ENCODE data around the gene CAMK2B.

CAMK2B gene

DNA sequence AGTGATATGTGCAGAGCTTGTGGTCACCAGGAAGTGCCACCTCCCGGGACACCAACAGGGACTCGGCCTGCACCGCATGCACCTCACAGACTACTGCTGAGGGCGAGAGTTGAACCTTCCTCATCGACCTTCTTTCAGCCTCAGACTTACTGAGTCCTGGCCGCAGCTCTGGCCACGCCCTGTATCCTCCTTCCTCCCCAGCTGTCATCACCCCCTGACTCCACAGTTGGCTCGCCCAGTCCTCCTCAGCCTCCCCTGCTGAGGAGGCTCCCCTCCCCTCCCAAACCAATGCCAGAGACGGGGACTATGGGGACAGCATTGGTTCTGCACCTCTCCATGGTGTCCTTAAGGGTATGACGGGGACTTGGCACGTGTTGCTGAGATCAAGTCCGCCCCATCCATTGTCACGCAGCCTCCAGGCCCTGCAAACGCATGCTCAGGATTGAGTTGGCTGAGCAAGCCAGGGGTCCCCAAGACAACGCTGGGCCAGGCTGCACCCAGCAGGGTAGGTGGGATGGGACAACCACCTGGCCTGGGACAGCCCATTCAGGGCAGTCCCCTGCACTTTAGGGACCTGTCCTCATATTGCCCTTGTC, 75.7 kb downstream of the CAMK2B start:
- DNase-seq = no peak

DNA sequence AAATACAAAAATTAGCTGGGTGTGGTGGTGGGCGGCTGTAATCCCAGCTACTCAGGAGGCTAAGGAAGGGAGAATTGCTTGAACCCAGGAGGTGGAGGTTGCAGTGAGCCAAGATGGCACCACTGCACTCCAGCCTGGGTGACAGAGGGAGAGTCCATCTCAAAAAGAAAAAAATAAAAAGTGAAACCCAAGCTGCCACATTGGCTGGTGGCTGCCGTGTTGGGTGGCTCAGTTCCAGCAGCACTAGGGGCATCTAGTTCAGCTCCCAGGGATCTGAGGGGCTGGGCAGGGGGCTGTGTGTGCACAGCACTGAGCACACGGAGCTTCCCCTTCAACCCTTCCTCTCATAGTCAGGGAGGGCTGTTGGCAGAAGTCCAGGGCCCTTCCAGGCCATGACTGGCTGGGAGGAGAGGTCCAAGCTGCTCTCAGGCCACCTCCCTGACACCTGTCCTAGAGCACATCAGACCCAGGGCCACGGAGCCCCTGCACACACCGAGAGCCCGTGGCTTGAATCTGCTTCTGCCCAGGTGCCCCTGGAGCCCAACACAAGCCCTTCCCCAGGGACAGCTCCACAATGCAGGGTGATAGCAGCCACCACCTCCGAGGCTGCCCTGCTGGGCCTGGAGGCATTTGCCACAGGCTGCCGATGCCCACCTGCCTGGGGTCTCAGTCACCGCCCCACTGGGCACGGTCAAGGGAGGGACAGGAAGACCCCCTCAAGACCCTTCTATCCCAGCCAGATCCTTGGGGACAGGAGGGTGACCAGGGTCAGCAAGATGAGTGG, 77.3 kb downstream of the CAMK2B start:
- DNase-seq = no peak

DNA sequence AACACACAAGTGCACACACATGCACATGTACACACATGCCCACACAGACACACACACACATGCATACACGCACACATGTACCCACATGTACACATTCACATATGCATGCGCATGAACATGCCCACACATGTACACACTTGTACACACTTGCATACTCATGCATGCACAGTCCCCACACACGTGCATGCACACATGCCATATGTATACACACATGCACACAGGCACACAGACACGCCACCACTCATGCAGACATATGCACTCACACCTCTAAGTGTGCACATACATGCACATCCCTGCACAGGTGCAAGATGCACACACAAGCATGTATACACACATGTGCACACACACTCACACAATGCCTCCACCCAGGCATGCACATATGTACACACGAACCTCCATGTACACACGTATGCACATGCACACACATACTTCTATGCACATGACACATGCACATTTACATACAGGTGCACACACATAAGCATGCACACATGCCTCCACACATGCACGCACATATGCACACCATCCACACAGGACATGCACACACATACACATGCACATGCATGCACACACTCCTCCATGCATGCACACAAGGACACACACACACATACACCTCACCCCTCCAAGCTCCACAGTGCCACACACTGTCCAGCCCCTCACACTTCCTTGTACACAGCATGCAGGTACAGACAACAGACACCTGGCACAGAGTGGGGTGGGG, 78.8 kb downstream of the CAMK2B start:
- DNase-seq = no peak

DNA sequence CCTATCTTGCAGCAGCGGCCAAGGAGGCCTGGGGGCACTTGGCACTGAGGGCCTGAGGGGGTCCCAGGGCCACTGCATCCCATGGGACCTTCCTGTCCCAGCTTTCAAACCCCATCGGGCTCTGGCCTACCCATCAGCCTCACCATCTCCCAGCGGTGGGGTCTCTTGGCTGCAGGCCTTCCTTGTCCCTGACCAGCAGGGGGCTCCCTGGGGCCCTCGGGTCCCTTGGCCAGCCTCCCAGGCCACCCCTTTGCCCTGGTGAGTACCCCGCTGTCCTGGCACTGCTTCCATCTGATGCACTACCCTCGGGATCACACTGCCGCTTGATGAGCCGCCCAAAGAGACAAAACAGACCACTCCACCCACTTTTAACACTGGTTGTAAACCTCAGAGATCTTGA, 81.1 kb downstream of the CAMK2B start:
- DNase-seq = no peak

DNA sequence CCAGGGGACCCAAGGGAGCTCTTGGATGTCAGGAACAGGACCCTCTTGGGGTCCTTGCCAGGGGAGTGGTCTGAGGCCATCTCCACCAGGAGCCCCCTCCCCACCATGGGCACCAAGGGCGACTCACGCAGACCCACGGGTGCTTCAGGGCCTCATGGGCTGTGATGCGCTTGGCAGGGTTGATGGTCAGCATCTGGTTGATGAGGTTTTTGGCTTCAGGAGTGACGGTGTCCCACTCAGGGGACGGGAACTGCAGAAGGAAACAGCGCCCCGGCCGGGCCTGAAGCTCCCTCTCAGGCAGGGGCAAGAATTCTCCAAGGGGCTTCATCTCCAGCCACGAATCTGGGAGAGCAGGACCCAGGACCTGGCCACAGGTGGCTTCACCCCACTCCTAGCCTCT, 83.3 kb downstream of the CAMK2B start:
- no peak for DNase-seq

DNA sequence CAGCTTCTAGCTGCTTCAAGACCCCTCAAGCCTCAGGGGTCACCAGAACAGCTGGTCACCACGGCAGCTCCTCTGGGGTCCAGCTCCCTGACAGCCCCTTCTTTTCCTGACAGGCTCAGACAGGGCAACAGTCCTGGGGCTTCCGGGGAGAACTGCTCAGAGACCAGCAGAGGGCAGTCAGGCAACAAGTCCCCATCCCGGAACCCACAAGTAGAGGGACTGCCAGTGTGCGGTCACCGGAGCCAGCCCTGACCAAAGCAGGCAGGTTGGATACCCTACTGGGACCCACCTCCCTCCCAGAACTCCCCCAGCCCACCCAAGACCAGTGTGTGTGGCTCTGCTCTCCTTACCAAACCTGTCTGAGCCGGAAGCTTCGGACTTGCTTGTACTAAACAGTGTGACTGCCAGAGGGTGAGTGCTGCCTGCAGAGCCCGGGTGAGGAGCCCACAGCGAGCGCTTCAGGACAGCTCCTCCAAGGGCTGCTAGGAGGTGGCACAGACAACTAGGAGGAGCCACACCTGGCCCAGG, 84.3 kb downstream of the CAMK2B start:
- DNase-seq = peak; percentile 39

DNA sequence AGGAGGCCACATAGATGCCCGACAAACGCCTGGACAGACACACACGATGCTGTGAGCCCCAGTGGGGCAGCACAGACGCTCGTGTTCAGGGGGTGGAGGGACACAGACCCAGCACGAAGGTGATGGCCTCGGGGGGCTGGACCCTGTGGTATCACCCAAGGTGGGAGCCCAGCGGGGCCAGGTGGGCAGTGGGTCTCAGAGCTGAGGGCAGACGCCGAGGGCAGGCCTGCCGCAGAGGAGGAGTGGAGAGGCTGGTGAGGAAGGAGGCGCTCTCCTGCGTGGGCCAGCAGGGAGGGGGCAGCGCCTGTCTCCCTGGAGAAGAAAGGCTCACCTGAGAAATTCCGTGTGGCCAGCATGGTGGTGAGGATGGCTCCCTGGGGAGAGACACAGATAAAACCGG, 85.0 kb downstream of the CAMK2B start:
- DNase-seq = no peak

DNA sequence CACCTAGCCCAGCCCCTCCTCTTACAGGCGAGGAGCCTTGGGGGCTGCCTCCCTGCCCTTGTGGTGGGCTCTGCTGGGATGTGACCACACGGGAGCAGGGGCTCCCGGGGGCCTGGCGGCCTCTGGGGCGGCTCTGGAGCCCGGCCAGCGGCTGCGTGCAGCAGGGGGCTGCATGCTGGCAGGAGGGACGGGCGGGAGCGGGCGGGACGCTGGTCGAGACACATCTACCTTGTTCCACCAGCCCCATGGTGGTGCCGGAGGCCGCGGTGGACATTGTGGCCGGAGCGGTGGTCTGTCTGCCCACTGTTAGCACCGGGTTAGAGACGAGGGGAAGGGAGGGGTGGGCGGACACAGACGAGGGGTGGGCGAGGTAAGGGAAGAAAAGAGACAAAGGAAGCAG, 86.0 kb downstream of the CAMK2B start:
- DNase-seq = no peak

DNA sequence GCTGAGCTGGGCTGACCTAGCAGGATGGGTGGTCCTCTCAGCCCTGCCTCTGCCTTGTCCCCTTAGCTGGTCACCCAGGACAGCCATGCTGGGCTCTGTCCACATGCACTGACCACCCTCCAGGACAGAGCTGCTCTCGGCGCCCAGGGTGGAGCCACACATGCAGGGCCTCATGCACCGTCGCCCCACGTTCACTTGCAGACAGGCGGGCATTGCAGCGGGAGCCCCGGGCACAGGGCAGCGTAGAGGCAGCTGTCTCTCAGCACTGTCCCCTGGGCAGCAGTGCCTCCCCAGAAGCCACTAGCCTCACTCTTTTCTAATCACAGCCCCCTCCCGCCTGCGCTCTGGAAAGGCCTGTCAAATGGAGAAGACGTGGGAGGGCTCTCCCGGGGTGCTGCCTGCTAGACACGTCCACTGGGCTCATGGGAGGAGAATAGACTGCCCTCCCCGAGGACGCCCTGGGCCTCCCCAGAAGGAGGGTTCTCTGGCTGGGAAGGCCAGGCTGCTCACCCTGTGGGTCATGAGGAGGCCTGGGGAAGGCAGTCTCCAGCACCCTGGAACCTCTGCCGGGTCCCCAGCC, 87.2 kb downstream of the CAMK2B start:
- DNase-seq = no peak

DNA sequence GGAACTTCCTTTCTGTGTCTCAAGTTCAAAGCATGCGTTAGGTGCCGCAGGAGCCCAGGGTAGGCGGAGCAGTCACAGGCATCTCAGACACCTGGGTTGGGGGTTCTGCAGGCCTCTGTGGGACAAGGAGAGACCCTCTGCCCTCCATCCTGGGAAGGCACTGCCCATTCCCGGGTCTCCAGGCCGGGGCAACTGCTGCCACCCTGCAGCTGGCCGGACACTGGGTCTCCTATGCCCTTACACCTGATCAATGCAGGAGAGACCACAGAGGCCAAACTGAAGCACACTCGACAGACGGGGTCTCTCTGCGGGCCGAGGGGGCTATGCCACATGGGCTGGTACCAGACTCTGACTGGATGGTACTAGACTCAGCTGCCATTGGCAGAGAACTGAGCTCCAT, 87.7 kb downstream of the CAMK2B start:
- DNase-seq = no peak

DNA sequence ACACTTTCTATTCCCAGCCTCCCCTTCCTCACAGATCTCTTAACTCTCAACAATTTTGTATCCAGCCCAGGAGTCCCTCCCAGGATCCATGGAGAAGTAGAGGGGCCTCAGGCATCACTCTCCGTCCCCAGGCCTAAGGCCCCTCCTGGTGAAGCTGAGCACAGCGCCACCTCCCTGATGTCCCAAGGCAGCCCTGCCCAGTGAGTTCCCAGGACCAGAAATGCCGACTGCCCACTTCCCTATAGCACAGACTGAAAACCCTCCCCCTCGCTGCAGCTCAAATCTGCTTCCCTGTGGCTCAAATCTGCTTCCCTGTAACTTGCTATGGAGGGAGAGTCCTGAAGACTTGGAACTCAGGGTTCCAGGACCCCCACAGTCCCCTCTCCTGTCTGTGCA, 89.1 kb downstream of the CAMK2B start:
- DNase-seq = no peak

DNA sequence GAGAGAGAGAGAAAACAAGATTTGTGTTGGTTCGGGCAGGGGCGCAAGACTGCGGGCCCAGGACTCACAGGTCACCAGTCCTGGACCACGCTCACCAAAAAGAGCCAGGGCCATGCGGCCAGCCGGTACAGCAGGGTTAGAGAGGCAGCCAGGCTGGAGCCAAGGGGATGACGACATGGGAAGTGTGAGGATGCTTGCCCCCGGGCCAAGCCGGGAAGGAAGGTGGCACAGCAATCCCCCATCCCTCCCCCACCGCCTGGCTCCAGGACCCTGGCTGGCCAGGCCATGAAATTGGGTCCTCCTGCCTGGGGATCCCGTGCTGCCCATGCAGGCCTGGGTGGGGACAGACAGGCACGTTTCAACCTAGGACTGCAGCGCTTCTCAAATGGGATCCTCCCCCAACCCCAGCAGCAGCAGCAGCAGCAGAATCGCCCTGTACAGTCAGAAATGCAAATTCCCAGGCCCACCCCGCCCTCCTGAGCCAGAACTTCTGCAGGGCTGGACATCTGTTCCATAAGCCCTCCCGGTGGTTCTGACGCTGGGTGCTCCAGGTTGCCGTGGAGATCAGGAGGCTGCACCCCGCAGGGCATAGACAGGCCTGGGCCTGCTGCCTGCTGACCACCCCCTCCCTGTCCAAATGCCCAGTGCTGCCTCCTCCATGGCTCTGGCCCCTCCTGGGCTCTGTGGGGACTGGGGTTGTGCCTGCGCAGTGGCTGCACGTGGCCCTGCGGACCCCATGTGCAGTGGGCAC, 89.6 kb downstream of the CAMK2B start:
- DNase-seq = no peak

DNA sequence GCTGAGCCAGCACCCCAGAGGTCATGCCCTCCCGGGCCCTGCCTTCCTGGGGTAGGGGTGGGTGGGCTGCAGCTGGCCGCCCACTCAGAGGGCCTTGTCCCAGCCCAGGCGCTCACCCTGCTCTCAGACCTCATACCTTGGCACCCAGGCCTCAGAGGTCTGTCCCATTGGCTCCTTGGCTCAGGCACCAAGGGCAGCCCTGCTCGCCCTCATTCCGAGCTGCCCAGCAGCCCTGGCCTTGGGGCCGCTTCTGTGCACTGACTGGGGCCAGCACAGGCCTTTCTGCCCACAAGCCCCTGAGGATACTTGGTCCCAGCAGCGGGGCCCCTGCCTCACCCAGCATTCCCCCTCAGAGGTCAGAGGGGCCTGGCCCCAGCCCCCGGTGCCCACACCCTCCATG, 90.3 kb downstream of the CAMK2B start:
- DNase-seq = no peak

DNA sequence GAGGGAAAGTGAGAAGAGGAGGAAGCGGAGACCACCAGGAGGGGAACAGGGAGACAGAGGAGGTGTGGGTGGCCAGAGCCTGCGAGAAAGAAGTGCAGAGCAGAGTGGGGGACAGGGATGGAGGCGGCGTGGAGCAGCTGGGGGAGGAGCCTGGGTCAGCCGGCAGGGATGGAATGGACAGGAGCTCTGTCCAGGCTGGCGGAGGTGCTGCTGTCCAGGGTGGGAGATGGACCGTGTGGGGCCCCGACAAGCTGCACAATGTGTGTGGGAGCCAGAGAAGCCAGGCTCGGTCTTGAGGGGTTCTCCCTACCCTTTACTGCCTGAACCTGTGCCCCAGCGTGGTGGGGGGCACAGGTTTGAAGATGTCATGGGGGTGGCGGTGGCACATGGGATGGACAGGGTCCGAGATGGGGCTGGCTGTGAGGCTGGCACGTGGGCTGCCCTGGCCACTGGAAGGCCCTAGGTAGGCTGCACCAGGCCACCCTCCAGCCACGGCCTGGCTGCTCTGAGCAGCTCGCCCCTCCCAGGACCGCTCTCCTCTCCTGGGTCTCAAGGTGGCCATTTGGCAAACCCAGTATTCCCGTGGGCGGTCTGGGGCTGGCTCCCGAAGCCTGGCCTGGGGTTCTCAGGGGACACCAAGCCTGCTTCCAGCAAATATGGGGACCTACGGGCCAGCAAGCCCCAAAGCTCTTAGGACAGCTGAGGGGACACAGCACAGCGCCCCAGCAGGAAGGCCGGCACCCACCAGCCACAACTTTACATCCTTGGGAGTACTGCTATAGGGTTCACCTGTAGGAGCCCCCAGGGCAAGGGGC, 92.3 kb downstream of the CAMK2B start:
- DNase-seq = no peak

DNA sequence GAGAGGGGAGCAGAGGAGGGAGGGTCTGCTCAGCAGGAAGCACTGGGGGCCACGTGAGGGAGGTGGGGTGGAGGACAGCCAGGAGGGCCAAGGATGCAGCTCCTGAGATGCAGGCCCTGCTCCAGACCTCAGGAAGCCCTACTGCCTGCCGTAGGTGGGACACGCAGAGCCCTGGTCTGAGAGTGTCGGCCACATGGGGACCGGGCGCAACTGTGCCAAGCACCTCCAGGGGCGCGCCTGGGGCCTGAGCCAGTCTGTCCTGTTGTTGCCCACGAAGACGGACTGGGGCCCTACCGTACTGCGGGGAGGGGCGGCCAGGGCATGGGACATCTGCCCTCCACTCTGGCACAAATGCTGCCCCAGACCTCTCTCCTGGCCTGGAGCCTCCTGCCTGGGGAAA, 93.0 kb downstream of the CAMK2B start:
- no peak for DNase-seq

DNA sequence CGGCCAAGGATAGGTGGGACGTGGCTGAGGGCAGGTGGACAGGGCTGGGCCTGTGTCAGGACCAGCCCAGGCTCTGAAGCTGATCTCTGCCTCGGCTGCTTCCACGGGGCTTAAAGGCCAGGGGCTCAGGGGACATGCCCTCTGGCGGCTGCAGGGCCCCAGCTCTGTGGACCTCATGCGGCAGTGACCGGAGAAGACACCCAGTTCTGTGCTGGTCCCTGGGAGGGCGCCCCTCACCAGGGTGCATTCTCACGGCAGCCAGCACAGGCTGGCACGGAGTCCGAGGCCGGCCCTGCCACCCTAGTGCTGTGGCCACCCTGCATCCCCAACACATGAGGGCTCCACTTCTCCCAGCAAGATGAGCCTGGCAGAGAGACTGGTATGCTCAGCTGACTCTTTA, 94.3 kb downstream of the CAMK2B start:
- DNase-seq = no peak

DNA sequence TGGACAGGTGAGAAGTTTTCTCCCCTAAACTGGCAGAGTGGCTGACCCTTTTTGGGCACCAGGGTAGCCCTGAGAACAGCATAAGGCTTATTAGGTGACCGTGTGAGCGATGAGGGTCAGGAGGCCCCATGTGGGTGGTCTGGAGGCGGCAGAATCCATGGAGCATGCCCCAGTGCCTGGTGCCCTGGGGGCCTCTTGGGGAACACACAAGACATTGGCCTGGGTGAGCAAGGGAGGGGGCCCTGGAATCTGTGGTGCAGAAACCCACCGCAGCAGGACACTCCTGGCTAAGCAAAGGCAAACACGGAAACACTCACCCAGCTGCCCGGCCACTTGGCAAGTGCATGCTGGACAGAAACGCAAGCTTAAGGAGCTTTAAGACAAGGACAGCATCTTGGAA, 95.1 kb downstream of the CAMK2B start:
- no peak for DNase-seq

DNA sequence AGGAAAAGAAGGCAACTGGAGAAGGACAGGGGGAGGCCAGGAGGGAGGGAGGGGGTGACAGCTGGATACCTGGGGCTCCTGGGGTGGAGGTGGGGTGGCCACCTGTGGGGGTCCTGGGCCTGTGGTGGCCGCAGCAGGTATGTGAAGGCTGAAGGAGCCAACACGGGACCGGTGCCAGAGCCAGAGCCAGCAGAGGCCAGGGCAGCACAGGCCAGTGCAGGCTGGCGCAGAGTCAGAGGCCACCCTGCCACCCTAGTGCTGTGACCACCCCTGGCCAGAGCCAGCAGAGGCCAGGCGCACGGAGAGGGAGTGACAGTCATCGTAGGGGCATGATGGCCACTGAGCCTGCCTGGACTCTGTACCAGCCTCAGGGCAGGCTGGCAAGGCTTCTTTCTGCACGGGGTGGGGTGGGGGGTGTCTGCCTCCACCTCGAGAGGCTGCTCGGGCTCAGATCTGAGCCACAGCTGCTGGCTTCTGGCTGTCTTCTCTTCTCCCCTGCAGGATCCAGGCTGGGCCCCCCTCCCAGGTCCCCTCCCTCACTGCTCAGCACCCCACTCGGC, 95.8 kb downstream of the CAMK2B start:
- DNase-seq = no peak

DNA sequence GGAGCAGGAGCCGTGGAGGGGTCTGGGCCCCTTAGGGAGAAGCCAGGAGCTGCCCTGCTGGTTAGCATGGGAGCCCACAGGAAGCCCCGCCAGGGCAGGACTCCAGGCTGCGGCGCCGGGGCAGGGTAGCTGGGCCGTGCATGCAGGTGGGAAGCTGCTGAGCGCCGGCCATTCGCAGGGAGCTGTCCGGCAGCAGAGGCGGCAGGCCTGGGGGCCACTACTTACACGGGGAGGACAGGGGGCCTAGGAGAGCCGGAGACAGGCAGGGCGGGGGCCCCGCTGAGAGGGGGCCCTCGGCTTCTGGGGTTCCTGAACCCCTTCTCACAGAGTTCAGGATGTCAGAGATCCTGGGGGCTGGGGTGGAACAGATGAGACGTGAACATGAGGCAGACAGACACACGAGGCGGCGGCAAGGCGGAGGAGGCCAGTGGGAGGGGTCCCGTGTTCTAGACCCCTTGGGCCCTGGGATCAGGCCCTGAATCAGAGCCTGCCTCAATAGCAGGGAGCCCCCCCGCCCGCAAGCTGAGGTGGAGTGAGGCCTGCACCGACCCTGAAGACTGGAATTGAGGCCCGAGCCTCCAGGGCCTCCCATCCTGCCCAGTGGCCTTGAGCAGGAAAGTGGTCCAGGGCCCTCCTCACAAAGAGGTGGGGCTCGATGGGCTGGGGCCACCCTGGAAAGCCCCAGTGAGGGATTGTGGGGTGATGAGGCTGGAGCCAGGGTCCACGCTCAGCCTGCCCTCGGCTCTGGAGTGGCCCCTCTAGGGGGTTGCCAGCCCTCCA, 96.6 kb downstream of the CAMK2B start:
- no peak for DNase-seq

DNA sequence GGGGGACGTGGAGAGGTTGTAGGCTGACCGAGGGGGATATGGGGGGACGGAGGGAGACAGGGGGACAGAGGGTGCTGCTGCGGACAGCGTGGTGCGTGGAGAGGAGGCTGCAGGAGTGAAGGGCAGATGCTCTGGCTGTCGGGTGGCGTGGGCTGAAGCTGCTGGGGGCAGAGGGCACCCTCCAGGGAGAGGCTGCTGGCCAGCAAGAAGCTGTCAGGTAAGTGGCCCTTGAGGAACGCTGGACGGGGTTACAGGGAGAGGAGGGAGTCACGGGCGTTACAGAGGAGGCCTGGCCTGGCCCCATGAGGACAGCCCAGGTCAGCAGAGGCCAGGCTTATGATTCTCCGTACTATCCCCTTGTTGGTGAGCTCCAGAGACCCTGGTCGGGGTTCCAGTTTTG, 97.5 kb downstream of the CAMK2B start:
- no peak for DNase-seq

DNA sequence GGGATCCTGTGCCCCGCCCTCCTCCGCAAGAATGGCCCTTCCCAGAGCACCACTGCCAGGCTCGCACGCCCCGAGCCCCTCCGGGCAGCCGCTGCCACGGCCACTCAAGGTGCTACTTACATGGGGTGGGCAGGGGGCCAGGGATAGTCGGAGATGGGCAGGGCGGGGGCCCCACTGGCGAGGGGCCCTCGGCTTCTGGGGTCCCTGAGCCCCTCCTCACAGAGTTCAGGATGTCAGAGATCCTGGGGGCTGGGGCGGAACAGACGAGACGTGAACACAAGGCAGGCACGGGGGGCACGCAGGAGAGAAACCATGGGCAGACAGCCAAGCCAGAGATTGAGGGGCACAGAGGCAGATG, 99.0 kb downstream of the CAMK2B start:
- no peak for DNase-seq
